ENCODE data around the gene ULBP3. TPM values are rescaled to one million over a fixed set of nuclear protein-coding genes. Genes with fewer than 3 reads are reported as not detected.
"Not testable (repeated sequence)": the region's sequence is repeated elsewhere in the genome, so short reads cannot be mapped to it uniquely, and the experiment has no call there.

ULBP3 gene
- total RNA-seq, 5 donors from 2014 or later (not counting 1 experiment from before 2014, with no cell fraction given), result 0.35 to 1.3 (median 0.79) TPM

DNA sequence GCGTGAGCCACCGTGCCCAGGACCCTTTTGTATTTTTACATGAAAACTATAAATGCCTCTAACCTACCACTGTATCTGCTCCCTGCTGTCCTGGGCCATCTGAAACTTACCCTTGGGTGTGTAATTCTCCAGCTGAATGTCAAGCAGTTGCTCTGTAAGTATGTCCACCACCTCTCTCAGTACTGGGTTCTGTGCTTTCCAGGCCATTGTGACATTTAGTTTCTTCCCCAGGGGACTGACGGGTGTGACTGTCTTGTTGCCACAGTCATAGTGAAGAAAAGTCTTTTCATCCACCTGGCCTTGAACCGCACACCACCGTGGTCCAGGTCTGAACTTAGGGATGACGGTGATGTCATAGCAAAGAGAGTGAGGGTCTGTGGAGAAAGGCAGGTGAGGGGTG is 47.1 kb downstream of the ULBP3 start:
- H3K4me3 ChIP-seq (ENCODE audit: control insufficient read depth in 1 of 2, extremely low read depth in 1 of 2, low read length in 1 of 2); H3K9me3 ChIP-seq; ATAC-seq (replicated peaks in 1 of 4); H3K9me3 Mint-ChIP-seq; H3K27ac Mint-ChIP-seq; H3K27ac ChIP-seq (ENCODE audit: low read length); POLR2A ChIA-PET; H3K4me3 Mint-ChIP-seq; H3K36me3 ChIP-seq (ENCODE audit: control insufficient read depth in 2 of 2, extremely low read depth in 1 of 2, insufficient read depth in 1 of 2, low read length in 1 of 2); CTCF ChIA-PET; DNase-seq; H3K36me3 Mint-ChIP-seq: not testable (repeated sequence)
- no CpG with 5 or more reads among the region's 6 CpGs for WGBS (ENCODE audit: insufficient coverage)
- Histone ChIP-seq H3K27me3 (replicated peaks in 1 of 2; ENCODE audit: control insufficient read depth in 2 of 2, extremely low read depth in 1 of 2, insufficient read depth in 2 of 2, low read length in 1 of 2) (peaks cover 9 to 39% of the 10 kb centered on the region in 2 experiments), H3K4me1 (ENCODE audit: control insufficient read depth in 1 of 2, extremely low read depth in 1 of 2, insufficient read depth in 2 of 2, low read length in 2 of 2) (peaks cover 0 to 12% of the 10 kb centered on the region in 2 experiments)
- H3K27me3 Mint-ChIP-seq, result peaks cover 55 to 64% of the 10 kb centered on the region in 2 donors
- peaks cover 9 to 13% (median 10%) of the 10 kb centered on the region in 3 donors for H3K4me1 Mint-ChIP-seq

DNA sequence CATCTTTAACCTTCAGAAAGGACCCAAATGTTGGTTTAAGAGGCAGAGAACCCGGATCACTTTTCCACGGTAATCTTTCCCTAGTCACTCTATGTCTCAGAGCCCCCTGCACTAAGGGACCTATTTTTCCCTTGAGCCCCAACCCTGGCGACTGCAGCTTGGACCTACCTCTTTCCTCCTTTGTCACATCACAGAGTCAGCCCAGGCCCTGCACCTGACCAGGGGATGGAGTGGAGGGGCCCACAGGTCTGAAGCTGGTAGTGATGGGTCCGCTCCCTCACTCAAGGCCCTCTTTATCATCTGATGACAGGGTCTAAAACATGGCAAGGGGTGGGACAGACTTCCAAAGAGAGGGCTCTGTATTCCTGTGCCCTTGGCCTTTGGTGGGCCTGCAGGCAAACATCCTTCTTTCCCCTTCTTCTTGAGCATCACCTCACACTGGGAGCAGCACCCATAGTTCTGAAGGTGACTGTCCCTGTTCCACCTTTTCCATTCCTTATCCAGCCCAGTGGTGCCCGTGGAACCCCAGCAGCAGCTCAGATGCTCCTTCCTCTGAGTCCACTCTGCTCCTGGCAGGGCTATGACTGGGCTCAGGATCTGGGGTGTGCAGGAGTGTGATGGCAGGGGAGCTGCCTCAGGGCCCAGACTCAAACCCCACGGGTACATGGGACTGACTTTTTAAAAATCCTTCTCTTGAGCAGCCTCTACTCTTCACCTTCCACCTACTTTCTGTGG is 49.9 kb downstream of the ULBP3 start:
- Mint-ChIP-seq H3K9me3 (no peaks in the 10 kb centered on the region), H3K4me1 (peaks cover 6 to 18% (median 15%) of the 10 kb centered on the region in 3 donors), H3K4me3 (no peak overlapping the region), H3K27me3 (peaks cover 48 to 60% of the 10 kb centered on the region in 2 donors), H3K36me3 (no peaks in the 10 kb centered on the region), H3K27ac (no peak overlapping the region)
- WGBS (ENCODE audit: insufficient coverage), result no CpG with 5 or more reads among the region's 6 CpGs
- DNase-seq (no peak), ATAC-seq (replicated peaks in 1 of 4) (no peak)
- H3K4me1 ChIP-seq (ENCODE audit: control insufficient read depth in 1 of 2, extremely low read depth in 1 of 2, insufficient read depth in 2 of 2, low read length in 2 of 2), result peaks cover 0 to 12% of the 10 kb centered on the region in 2 experiments
- no peaks in the 10 kb centered on the region for H3K36me3 ChIP-seq (ENCODE audit: control insufficient read depth in 2 of 2, extremely low read depth in 1 of 2, insufficient read depth in 1 of 2, low read length in 1 of 2)
- no peaks in the 10 kb centered on the region for H3K9me3 ChIP-seq
- H3K4me3 ChIP-seq (ENCODE audit: control insufficient read depth in 1 of 2, extremely low read depth in 1 of 2, low read length in 1 of 2), result no peak overlapping the region
- CTCF ChIA-PET, result no interaction called here
- POLR2A ChIA-PET, result interaction anchor here (0.5 kb wide), 2 partner anchors 87 to 427 kb away, joined by 6 to 8 read pairs; no protein-coding TSS in a partner anchor
- H3K27me3 ChIP-seq (replicated peaks in 1 of 2; ENCODE audit: control insufficient read depth in 2 of 2, extremely low read depth in 1 of 2, insufficient read depth in 2 of 2, low read length in 1 of 2), result peaks cover 8 to 33% of the 10 kb centered on the region in 2 experiments
- H3K27ac ChIP-seq (ENCODE audit: low read length), result no peak overlapping the region

DNA sequence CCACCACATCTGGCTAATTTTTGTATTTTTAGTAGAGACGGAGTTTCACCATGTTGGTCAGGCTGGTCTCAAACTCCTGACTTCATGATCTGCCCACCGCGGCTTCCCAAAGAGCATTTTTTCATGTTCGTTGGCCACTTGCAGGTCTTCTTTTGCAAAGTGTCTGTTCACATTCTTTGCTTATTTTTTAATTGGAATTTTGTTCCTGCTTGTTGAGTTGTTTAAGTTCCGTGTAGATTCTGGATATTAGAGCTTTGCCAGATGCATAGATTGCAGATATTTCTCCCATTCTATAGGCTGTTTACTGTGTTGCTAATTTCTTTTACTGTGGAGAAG is 51.8 kb downstream of the ULBP3 start:
- not testable (repeated sequence) for H3K4me3 Mint-ChIP-seq; H3K27ac ChIP-seq (ENCODE audit: low read length); DNase-seq; H3K9me3 ChIP-seq; H3K9me3 Mint-ChIP-seq; ATAC-seq (replicated peaks in 1 of 4); H3K36me3 Mint-ChIP-seq; H3K36me3 ChIP-seq (ENCODE audit: control insufficient read depth in 2 of 2, extremely low read depth in 1 of 2, insufficient read depth in 1 of 2, low read length in 1 of 2); H3K4me3 ChIP-seq (ENCODE audit: control insufficient read depth in 1 of 2, extremely low read depth in 1 of 2, low read length in 1 of 2)
- POLR2A ChIA-PET, result interaction anchor here in 1 of 2 donors (0.5 kb wide), 1 partner anchor 318 kb away, joined by 3 read pairs; no protein-coding TSS in a partner anchor
- peaks cover 62 to 69% of the 10 kb centered on the region in 2 donors for H3K27me3 Mint-ChIP-seq
- Histone ChIP-seq H3K4me1 (ENCODE audit: control insufficient read depth in 1 of 2, extremely low read depth in 1 of 2, insufficient read depth in 2 of 2, low read length in 2 of 2) (peaks cover 0 to 12% of the 10 kb centered on the region in 2 experiments), H3K27me3 (replicated peaks in 1 of 2; ENCODE audit: control insufficient read depth in 2 of 2, extremely low read depth in 1 of 2, insufficient read depth in 2 of 2, low read length in 1 of 2) (peaks cover 16 to 40% of the 10 kb centered on the region in 2 experiments)
- CTCF ChIA-PET, result interaction anchor here (0.7 to 1.8 kb wide), 8 partner anchors 12 to 299 kb away, joined by 3 to 16 read pairs (median 4); partner anchors contain the start of gene LATS1 (in 1 of the 2)
- H3K27ac Mint-ChIP-seq, result peak overlapping the region in 1 of 2 donors; percentile 40
- WGBS (ENCODE audit: insufficient coverage), result 0% methylated on average over 2 of the region's 5 CpGs
- H3K4me1 Mint-ChIP-seq, result peaks cover 9 to 24% (median 18%) of the 10 kb centered on the region in 3 donors

DNA sequence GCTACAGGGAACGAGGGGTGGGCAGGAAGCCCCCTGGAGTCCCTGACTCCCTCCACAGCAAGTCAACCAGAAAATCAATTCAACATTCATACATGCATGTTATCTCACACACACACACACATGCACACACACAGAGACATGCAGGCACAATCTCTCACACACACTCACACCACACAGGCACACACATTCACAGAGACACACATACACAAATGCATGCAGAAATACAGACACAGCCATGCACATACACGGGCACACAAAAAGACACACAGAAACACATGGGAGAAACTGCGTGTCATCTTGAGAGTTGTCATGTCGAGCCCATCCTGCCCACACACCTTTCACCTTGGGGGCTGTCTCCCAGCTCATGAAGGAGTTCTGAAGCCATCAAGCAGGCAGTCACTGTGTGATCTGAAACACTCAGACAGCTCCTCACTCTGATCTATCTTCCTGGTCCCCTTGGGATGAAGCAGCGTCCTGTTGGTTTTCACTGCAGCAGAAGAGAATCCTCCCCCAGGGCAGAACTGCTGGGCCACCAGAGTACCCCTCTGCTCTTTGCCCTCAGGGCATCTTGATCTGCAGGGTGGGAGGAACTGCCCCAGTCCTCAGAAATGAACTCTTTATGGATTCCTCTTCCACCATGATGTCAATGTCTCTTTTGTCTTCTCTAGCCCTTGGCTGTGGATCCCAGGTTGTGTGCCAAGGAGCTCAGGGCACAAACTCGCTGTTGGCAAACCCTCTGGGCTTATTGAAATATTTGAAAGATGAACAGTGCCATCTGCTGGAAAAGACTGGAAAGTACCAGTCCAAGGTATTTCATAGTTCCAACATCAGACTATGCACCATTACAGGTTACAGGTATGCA is 52.4 kb downstream of the ULBP3 start:
- peaks cover 0 to 12% of the 10 kb centered on the region in 2 experiments for H3K4me1 ChIP-seq (ENCODE audit: control insufficient read depth in 1 of 2, extremely low read depth in 1 of 2, insufficient read depth in 2 of 2, low read length in 2 of 2)
- peaks cover 16 to 41% of the 10 kb centered on the region in 2 experiments for H3K27me3 ChIP-seq (replicated peaks in 1 of 2; ENCODE audit: control insufficient read depth in 2 of 2, extremely low read depth in 1 of 2, insufficient read depth in 2 of 2, low read length in 1 of 2)
- H3K36me3 Mint-ChIP-seq, result no peaks in the 10 kb centered on the region
- H3K4me1 Mint-ChIP-seq, result peaks cover 9 to 24% (median 18%) of the 10 kb centered on the region in 3 donors
- ATAC-seq (replicated peaks in 1 of 4) (peak; percentile 78 to 85 (median 83)), DNase-seq (peak in 30 of 35 experiments; percentile 15 to 84 (median 36))
- no peaks in the 10 kb centered on the region for H3K9me3 Mint-ChIP-seq
- H3K4me3 ChIP-seq (ENCODE audit: control insufficient read depth in 1 of 2, extremely low read depth in 1 of 2, low read length in 1 of 2), result no peak overlapping the region
- no peak overlapping the region for H3K4me3 Mint-ChIP-seq
- H3K36me3 ChIP-seq (ENCODE audit: control insufficient read depth in 2 of 2, extremely low read depth in 1 of 2, insufficient read depth in 1 of 2, low read length in 1 of 2), result no peaks in the 10 kb centered on the region
- CTCF ChIA-PET, result interaction anchor here (0.6 to 1.8 kb wide), 13 partner anchors 9 to 298 kb away, joined by 3 to 16 read pairs (median 3); partner anchors contain the start of gene LATS1 (in 1 of the 2)
- H3K27me3 Mint-ChIP-seq, result peaks cover 64 to 72% of the 10 kb centered on the region in 2 donors
- WGBS (ENCODE audit: insufficient coverage), result 27% methylated on average over 5 of the region's 6 CpGs
- H3K27ac ChIP-seq (ENCODE audit: low read length), result no peak overlapping the region
- no peaks in the 10 kb centered on the region for H3K9me3 ChIP-seq
- H3K27ac Mint-ChIP-seq, result peak overlapping the region in 1 of 2 donors; percentile 40
- POLR2A ChIA-PET, result interaction anchor here (0.5 to 0.9 kb wide), 2 partner anchors 81 to 317 kb away, joined by 3 to 7 read pairs; no protein-coding TSS in a partner anchor

DNA sequence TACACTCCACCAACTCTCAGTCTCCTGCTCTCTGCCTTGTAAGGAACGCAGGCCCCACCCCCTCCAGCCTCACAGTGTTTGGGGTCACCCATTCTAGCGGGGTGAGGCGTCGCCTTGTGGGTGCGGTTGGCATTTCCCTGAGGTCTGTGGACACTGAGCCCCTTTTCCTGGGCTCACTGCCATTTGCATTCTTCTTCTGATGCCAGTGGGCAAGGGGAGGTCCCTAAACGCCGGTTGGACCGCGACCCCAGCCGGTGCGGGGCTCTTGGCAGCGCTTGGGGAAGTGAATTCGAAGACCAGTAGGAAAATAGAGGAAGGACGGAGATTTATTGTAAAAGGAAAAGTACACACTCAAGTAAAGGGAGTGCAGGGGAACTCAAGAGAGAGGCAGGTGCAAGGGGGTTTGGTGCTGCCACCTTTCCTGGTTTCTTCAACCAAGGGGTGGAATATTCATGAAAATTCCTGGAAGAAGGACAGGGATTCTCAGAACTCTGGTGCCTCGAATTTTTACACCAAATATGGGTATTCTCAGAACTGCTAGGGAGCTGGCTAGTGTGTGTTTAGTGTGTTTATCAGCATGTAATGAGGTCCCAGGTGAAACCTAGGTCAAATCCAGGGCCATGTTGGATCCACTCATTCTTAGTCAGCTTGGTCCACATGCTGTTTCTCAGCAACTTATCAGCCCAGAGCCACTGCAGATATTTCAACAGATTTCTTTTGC is 53.5 kb downstream of the ULBP3 start:
- H3K27ac ChIP-seq (ENCODE audit: low read length); H3K36me3 Mint-ChIP-seq; H3K4me3 Mint-ChIP-seq; H3K36me3 ChIP-seq (ENCODE audit: control insufficient read depth in 2 of 2, extremely low read depth in 1 of 2, insufficient read depth in 1 of 2, low read length in 1 of 2); H3K4me3 ChIP-seq (ENCODE audit: control insufficient read depth in 1 of 2, extremely low read depth in 1 of 2, low read length in 1 of 2); H3K9me3 ChIP-seq; POLR2A ChIA-PET; H3K9me3 Mint-ChIP-seq: not testable (repeated sequence)
- Mint-ChIP-seq H3K4me1 (peaks cover 9 to 24% (median 18%) of the 10 kb centered on the region in 3 donors), H3K27me3 (peaks cover 66 to 76% of the 10 kb centered on the region in 2 donors), H3K27ac (peak overlapping the region in 1 of 2 donors; percentile 39)
- H3K4me1 ChIP-seq (ENCODE audit: control insufficient read depth in 1 of 2, extremely low read depth in 1 of 2, insufficient read depth in 2 of 2, low read length in 2 of 2), result peaks cover 0 to 12% of the 10 kb centered on the region in 2 experiments
- WGBS (ENCODE audit: insufficient coverage), result 3% methylated on average over 5 of the region's 15 CpGs
- CTCF ChIA-PET, result interaction anchor here in 1 of 2 donors (0.5 kb wide), 1 partner anchor 32 kb away, joined by 3 read pairs; no protein-coding TSS in a partner anchor
- peak in 3 of 35 experiments; percentile 15 to 62 (median 24) for DNase-seq
- ATAC-seq (replicated peaks in 1 of 4), result peak in 2 of 4 experiments; percentile 28 to 60
- H3K27me3 ChIP-seq (replicated peaks in 1 of 2; ENCODE audit: control insufficient read depth in 2 of 2, extremely low read depth in 1 of 2, insufficient read depth in 2 of 2, low read length in 1 of 2), result peaks cover 17 to 41% of the 10 kb centered on the region in 2 experiments
